Right renal pelvis (tissue), 4 donors: ENCODE results near the gene FSCN2. TPM values are rescaled to one million over a fixed set of nuclear protein-coding genes. Genes with fewer than 3 reads are reported as not detected.

Source experiments
- DNase-seq, 4 donors: peaks; one replicate each; pipeline ENCODE4 v3.0.0-alpha.2; 2013; ENCODE audit warnings: low read depth in 4 of 4, low spot score in 3 of 4, missing footprints in 1 of 4
- polyA plus RNA-seq, 4 donors: library from polyadenylated mRNA; unstranded; fragments of 120-200 nt; gene quantifications; one replicate each; pipeline ENCODE4 v1.2.1, GENCODE V29; 2013; ENCODE audit not compliant: insufficient read length in 4 of 4

Gene FSCN2
- polyA plus RNA-seq, 4 donors = 1.1 to 2.3 (median 1.6) TPM

- no peak for DNase-seq
Measured at GRCh38 chr17:81489998-81490992, 37.9 kb upstream of the FSCN2 start.

GRCh38 chr17:81491181-81491581 is 37.0 kb upstream of the FSCN2 start:
- DNase-seq = no peak

- no peak for DNase-seq
Measured at GRCh38 chr17:81491761-81492160, 36.4 kb upstream of the FSCN2 start.

- no peak for DNase-seq
Measured at GRCh38 chr17:81492202-81492601, 36.0 kb upstream of the FSCN2 start.

- no peak for DNase-seq
Measured at GRCh38 chr17:81492706-81493105, 35.5 kb upstream of the FSCN2 start.

- no peak for DNase-seq
Measured at GRCh38 chr17:81493198-81494038, 34.8 kb upstream of the FSCN2 start.

GRCh38 chr17:81494626-81495377 is 33.4 kb upstream of the FSCN2 start:
- no peak for DNase-seq

GRCh38 chr17:81498953-81499600 is 29.1 kb upstream of the FSCN2 start:
- no peak for DNase-seq

- DNase-seq = no peak
Measured at GRCh38 chr17:81499601-81499970, 28.6 kb upstream of the FSCN2 start.

GRCh38 chr17:81500047-81500446 is 28.1 kb upstream of the FSCN2 start:
- no peak for DNase-seq

GRCh38 chr17:81502471-81503017 is 25.6 kb upstream of the FSCN2 start:
- DNase-seq = no peak

- DNase-seq = no peak
Measured at GRCh38 chr17:81503619-81504018, 24.6 kb upstream of the FSCN2 start.

- no peak for DNase-seq
Measured at GRCh38 chr17:81508639-81509206, 19.5 kb upstream of the FSCN2 start.

GRCh38 chr17:81509207-81509971 is 18.8 kb upstream of the FSCN2 start:
- no peak for DNase-seq

GRCh38 chr17:81509972-81510784 is 18.0 kb upstream of the FSCN2 start:
- no peak for DNase-seq

GRCh38 chr17:81510785-81511553 is 17.2 kb upstream of the FSCN2 start:
- no peak for DNase-seq

GRCh38 chr17:81511554-81511803 is 16.7 kb upstream of the FSCN2 start:
- DNase-seq = no peak
